SHP77 treated with DMSO at 0.1 percent for 48 hours (cell line): Measurements from ENCODE around the gene TTBK1.

Experiments used
- DNase-seq: peaks from one replicate; lab custom pipeline; 2025; lab: John Stamatoyannopoulos, UW

TTBK1 gene

DNA sequence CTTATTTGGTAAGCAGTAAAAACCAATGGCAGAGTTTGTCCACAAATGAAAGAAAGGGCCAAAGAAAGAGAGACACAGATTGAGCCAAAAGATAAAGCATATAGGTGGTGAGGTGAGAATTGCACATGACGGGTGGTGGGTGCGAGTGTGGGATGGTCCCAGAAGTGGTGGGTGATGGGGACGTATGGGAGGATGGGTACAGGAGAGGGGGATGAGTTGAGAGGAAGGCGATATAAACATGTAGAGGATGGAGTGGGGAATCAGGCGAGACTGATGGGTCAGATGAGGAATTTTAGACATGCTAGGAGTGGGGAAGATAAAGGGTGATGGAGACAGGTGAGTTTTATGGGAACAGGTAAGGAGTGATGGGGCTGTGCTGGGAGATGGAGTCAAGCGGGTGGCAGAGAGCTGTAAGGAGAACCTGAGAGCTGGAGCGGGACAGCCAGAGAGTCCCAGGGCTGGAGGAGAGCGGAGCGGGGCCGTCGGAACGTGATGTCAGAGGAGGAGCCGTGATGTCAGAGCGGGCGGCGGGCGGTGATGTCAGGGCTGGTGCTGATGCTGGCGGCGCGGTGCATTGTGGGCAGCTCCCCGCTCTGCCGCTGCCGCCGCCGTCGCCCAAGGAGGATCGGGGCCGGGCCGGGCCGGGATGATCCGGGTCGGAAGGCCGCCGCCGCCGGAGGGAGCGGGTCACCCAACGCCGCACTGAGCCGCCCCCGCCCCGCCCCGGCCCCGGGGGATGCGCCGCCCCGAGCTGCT, at the start of gene TTBK1:
TSS of gene TTBK1 (plus strand) at position 574 of the 756 bp plus-strand sequence. CDS start 3,180 bp downstream, outside the sequence.
- DNase-seq: no peak

DNA sequence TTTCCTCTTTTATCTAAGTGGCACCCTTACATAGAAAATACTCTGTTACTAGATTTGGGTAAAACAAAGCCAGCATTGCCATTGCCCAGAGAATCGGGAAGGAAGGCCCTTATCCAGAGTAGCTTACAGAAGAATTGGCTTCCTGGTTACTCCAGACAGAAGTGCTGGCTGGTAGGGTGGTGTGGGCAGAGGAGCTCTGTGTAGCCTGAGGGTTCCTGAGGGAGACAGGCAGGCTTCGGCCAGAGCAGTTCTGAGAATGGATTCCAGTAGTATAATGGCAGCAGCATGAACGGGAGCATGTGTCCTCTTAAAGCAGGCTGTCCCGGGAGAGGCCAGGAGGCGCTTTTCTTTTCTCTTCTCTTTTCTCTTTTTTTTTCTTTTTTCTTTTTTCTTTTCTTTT, 49.4 kb upstream of the TTBK1 start:
- no peak for DNase-seq

DNA sequence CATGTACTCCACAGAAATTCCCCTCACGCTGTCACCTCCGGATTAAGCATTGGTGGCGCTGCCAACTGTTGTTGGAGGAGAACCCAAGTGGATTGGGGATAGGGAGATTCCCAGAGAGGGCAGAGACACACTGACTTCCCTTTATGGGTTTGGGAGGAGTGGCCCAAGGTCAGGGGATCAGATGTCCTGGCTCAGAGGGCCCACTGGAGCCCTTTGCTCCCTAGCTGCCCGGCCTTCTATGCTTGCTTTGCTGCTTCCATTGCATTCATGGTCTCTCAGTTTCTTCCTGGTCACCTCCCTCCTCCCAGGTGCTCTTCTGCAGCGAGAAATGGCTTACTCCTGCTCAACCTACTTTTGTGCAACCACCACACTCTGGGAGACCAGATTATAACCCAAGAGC, 46.9 kb upstream of the TTBK1 start:
- no peak for DNase-seq

DNA sequence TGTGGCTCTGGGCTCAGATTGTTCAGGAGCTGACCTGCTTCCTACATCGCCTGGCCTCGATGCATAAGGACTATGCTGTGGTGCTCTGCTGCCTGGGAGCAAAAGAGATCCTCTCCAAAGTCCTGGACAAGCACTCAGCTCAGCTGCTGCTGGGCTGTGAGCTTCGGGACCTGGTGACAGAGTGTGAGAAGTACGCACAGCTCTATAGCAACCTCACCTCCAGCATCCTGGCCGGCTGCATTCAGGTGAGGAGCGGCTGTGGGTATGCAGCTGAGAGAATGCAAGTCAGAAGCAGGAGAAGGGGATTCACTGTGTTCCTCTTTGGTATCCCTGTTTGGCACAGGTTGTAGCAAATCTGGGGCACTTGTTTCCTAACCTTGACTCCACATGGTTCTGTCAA, 43.4 kb upstream of the TTBK1 start:
- DNase-seq: no peak

DNA sequence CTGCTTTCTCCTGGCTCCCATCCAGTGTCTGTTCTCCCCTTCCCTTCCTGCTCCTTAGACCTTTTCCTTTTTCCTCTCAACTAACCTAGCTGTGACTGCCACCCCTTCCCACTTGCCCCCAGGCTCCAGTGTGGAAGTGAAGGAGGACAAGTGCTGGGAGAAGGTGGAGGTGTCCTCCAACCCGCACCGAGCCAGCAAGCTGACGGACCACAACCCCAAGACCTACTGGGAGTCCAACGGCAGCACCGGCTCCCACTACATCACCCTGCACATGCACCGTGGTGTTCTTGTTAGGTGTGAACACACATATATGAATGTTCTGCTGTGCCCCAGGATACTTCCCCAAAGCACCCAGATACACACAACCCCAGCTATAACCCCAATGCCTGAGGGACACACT, 42.7 kb upstream of the TTBK1 start:
- no peak for DNase-seq

DNA sequence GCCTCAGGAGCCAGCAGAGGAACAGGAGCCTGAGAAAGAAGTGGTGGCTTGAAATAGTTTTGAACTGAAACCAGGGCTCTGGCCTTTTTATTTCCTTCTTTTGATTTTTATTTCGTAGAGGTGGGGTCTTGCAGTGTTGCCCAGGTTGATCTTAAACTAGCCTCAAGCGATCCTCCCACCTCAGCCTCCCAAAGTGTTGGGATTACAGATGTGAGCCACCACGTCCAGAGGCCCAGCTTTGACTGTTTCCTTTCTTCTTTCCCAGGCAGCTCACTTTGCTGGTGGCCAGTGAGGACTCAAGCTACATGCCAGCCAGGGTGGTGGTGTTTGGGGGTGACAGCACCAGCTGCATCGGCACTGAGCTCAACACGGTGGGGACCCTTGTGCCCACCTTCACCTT, 40.8 kb upstream of the TTBK1 start:
- no peak for DNase-seq

DNA sequence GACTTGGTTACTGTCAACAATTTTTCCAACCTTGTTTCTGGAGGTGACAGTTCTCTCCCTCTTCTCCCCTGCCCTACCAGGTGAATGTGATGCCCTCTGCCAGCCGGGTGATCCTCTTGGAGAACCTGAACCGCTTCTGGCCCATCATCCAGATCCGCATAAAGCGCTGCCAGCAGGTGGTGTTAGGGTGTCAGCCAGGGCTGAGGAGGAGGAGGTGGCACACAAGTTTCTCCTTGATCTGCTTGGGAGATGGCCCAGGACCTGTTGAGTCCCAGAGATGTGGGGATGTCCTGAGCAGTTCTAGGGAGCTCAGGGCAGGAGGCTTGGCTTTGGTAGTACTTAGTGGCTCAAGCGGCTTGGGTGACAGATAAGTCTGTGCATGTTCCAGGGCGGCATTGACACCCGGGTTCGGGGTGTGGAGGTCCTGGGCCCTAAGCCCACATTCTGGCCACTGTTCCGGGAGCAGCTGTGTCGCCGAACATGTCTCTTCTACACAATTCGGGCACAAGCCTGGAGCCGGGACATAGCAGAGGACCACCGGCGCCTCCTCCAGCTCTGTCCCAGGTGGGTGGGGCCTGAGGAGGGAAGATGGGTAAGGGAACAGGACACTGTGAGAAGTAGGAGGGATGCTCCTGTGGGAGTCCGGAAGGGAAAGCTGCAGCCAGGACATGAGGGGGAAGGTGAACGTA, 40.1 kb upstream of the TTBK1 start:
- DNase-seq: no peak

DNA sequence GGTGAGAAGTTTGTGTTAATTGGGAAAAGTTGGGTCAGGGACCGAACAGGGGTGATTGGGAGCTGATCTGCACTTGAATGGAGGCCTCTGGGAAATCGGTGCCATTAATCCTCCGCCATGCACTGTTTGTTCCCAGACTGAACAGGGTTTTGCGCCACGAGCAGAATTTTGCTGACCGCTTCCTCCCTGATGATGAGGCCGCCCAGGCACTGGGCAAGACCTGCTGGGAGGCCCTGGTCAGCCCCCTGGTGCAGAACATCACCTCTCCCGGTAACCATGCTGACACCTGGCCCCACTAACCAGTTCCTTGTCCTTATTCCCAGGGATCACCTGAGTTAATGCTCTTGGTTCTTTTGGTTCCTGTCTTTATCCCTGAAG, 39.6 kb upstream of the TTBK1 start:
- no peak for DNase-seq

DNA sequence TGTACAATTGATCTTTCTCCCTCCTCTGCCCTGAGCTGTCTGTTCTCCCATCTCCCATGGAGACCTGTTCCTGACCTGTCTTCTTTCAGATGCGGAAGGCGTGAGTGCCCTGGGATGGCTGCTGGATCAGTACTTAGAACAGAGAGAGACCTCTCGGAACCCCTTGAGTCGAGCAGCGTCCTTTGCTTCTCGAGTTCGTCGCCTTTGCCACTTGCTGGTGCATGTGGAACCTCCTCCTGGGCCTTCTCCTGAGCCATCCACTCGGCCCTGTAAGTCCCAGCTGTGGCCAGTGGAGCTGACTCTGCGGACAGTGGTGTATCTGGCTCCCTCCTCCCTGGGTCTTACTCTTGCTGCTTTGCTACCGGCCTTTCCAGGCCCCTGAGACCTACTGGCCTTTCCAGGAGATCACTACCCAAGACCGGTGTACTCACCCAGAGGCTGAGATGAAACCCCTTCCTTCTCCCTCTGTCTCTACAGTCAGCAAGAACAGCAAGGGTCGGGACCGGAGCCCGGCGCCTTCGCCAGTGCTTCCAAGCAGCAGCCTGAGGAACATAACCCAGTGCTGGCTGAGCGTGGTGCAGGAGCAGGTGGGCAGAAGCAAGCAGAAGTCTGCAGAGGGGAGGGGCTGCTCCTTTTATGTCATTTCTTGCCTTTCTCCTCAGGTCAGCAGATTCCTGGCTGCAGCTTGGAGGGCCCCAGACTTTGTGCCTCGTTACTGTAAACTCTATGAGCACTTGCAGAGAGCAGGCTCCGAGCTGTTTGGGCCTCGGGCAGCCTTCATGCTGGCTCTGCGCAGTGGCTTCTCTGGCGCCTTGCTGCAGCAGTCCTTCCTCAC, 38.8 kb upstream of the TTBK1 start:
- DNase-seq: no peak

DNA sequence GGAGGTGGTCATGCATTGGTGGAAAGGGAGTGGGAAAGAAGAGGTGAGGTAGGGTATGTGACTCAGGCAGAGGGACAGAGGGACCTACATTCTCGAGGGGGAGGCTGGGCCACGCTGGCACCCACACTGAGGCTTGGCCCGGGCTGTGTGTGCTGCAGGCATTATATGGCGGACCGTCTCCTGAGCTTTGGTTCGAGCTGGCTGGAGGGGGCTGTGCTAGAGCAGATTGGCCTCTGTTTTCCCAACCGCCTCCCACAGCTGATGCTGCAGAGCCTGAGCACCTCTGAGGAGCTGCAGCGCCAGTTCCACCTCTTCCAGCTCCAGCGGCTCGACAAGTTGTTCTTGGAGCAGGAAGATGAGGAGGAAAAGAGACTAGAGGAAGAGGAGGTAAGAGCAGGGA, 37.4 kb upstream of the TTBK1 start:
- DNase-seq: no peak

DNA sequence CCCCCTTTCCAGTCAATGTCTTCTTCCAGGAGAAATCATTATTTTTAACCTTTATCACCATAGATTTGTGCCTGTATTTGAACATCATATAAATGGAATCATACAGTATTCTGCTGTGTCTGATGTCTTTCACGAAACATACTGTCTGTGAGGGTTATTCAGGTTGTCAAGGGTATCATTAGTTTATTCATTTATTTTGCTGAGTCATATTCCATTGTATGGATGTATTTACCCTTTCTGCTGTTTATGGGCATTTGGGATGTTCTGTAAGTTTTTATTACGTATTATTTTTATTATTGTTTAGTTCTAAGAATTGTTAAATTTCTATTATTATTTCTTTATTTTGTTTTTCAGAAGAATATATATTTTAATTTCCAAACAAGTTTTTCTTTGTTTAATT, 36.0 kb upstream of the TTBK1 start:
- DNase-seq: no peak

DNA sequence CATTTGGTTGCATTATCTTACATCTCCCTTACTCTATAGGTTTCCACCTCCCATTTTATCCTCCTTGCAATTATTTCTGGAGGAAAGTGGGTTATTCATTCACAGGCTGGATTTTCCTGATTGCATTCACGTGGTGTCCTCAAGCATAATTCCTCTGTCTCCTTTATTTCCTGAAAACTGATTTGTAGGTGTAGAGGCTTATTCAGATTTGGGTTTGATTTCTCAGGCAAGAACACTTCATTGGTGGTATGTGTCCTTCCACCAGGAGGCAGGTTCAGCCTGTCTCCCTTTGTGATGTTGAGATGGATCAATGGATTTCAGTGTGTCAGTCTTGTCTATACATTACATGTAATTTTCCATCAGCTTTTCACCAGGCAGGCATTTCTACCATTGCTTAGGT, 31.3 kb upstream of the TTBK1 start:
- no peak for DNase-seq

DNA sequence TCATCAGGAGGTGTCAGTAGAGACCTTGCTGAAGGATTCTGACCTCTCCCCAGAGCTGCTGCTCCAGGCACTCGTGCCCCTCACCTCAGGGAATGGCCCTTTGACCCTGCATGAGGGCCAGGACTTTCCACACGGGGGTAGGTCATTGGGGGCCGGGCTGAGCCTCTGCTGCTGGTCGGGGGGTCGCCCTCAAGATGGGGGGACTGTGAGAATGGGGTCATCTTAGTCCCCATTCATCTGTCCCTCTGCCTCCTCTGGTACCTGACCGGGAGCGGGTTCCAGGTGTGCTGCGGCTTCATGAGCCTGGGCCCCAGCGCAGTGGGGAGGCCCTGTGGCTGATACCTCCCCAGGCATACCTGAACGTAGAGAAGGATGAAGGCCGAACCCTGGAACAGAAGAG, 29.9 kb upstream of the TTBK1 start:
- DNase-seq: no peak

DNA sequence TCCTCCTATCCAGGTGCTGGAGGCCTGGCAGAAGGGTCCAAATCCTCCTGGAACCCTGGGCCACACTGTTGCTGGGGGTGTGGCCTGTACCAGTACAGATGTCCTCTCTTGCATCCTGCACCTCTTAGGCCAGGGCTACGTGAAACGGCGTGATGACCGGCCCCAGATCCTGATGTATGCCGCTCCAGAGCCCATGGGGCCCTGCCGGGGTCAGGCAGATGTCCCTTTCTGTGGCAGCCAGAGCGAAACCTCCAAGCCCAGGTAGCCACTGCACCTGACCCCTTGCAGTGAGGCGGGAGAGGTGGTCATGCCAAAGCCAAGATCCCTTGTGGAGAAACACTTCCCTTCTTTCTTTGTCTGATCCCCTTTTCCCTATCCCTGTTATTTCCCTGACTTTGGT, 28.2 kb upstream of the TTBK1 start:
- DNase-seq: no peak

DNA sequence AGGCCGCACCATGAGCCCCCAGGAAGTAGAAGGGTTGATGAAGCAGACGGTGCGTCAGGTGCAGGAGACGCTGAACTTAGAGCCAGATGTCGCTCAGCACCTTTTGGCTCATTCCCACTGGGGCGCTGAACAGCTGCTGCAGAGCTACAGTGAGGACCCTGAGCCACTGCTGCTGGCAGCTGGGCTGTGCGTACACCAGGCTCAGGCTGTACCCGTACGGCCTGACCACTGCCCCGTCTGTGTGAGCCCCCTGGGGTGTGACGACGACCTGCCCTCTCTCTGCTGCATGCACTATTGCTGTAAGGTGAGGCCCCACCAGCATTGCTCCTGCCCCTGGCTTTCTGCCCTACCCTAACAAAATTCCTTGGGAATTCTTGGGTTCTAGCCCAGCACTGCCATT, 27.1 kb upstream of the TTBK1 start:
- no peak for DNase-seq

DNA sequence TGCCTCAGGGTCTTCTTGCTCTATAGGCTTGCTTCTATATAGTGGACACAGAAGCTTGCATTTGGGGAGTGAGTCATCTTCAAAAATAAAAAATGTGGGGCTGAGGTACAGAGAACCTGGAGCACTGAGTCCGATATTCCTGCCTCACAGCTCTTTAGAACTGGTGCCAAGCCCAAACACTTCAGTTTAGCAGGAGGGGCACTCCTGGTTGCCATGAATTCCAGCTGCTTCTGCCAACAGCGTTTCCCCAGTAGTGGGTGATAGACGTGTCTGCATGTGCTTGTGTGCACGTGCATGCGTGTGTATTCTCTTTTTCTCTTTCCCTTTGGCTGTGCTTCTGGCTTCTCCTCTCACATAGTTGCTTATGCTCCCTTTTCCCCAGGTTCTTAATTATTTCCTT, 25.9 kb upstream of the TTBK1 start:
- no peak for DNase-seq

DNA sequence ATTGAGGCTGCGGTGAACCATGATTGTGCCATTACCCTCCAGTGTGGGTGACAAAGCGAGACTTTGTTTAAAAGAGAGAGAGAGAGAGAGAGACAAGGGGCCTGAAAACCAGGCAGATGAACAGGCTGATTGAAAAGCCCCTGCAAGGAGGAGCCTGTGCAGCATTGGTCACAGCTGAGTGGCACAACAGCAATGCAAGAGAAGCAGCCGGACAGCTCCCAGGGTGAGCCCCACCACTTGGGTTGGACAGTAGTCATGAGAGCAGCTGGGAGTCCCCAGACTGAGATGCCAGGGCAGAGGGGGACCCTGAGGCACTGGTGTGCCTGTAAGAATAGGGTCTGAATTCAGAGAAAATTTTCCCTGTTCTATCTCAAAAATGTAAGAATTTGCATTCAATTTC, 24.2 kb upstream of the TTBK1 start:
- no peak for DNase-seq

DNA sequence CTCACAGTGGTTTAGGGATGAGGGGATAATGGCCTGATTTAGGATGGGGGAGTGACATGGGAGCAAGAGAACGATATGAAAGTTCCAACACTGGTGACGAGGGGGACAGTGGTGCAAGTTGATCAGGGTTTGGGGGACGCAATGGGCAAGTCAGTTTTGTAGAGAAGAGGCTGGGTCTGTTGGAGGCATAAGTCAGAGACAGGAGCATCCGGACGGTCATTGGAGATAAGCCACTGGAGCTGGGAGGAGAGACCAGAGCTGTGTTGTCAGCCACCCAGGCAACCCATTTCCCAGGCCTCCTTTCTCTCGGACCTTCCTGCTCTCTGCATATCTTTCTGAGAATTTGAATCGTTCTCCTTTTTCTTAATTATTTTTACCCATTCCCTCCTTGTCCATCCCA, 23.5 kb upstream of the TTBK1 start:
- no peak for DNase-seq

DNA sequence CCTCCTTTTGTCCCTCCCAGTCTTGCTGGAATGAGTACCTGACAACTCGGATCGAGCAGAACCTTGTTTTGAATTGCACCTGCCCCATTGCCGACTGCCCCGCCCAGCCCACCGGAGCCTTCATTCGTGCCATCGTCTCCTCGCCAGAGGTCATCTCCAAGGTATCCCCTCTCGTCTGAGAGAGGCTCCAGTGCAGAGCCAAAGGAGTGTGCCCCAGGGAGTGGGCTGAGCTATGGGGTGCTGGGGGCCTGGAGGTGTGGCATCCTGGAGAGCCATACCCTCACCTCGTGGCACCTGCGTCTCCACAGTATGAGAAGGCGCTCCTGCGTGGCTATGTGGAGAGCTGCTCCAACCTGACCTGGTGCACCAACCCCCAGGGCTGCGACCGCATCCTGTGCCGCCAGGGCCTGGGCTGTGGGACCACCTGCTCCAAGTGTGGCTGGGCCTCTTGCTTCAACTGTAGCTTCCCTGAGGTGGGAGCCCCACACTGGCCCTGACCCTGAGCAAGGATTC, 22.8 kb upstream of the TTBK1 start:
- no peak for DNase-seq

DNA sequence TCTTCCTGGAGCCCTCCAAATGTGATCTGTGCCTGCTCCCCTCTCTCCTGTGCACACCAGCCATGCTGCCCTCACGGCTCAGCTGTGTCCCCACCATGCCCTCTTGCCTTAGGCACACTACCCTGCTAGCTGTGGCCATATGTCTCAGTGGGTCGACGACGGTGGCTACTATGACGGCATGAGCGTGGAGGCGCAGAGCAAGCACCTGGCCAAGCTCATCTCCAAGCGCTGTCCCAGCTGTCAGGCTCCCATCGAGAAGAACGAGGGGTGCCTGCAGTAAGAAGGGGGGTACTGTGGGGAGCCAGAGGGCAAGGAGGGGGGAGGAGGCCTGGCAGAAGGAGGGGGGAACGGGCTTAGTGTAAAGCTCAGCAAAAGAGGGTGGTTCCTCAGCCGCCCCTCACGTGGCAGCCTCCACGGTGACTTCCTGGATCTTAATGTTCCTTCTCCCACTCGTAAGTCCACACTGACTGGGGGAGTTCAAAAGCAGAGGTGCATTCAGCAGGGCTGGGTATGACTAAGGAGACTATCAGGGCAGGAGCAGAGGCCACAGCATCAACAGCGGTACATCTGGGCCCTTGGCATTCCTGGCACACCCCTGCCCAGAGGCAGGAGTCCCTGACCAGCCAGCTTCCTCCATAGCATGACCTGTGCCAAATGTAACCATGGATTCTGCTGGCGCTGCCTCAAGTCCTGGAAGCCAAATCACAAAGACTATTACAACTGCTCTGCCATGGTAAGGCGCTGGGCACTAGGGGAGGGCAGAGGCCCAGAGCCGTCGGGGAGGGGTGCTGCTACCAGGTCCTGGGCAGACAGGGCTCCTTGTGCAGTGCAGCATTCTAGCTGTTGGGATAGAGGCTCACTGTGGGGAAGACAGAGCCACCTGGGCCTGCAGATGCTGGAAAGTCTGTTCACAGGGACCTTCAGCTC, 22.0 kb upstream of the TTBK1 start:
- no peak for DNase-seq

DNA sequence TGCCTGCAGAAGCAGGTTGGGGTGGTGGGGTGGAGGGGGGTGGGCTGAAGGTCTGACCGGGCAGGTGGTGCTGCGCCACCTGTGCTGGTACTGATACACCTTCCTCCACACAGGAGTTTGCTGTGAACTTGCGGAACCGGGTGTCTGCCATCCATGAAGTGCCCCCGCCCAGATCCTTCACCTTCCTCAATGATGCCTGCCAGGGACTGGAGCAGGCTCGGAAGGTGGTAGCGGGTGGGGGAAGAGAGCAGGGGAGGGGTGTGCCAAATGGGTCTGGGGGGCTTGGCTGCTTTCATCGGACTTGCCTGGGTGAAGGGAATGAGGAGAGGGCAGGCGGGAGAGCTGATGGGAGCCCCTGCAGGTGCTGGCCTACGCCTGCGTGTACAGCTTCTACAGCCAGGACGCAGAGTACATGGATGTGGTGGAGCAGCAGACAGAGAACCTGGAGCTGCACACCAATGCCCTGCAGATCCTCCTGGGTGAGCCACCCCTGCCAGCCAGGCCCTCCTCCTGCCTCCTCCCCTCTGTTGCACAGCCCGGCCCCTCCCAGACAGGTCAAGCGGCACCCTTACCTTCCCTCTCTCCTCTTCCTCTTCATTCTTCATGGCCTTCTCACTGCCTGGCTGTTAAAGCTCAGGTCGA, 20.7 kb upstream of the TTBK1 start:
- no peak for DNase-seq
